Measurements from ENCODE around the gene SPX. TPM values are rescaled to one million over a fixed set of nuclear protein-coding genes. Genes with fewer than 3 reads are reported as not detected.

SPX gene
- total RNA-seq, 3 donors from 2014 or later (not counting 1 experiment from before 2014, with no cell fraction given): 1.2 to 1.4 TPM; not detected in 1

DNA sequence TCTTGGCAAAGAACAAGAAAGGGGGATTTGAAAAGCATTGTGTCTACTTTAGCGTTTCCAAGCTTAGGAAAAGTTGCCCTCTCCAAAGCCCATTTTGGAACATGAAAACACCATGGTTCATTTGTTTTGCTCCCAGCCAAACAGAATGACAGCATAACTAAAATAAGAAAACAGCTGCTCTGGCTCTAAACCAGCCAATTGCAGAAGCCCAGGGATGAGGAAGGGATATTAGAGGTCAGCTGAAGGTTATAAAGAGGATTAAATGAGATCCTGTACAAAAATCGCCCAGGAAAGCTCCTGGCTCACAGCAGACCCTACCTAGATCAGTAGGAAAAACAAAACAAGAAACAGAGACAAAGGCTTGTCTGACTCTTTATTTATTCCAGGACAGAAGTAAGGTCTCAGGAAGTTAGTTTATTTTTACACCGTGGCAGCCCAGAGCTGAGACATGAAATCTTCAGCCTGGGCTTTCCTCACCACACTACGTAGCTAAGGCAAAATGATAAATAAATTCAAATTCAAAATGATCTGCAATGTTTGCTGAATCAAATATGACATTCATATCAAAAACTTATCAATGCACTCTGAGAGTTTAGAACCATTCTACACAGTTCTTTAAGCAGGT is 25.9 kb downstream of the SPX start:
- Mint-ChIP-seq H3K27ac (no peak overlapping the region), H3K27me3 (ENCODE audit: low read depth in 2 of 2) (peaks cover 9 to 10% of the 10 kb centered on the region in 2 donors), H3K36me3 (no peaks in the 10 kb centered on the region), H3K9me3 (no peaks in the 10 kb centered on the region), H3K4me1 (no peaks in the 10 kb centered on the region), H3K4me3 (no peak overlapping the region)
- Histone ChIP-seq H3K27me3 (ENCODE audit: control insufficient read depth, insufficient read depth, low read length) (no peaks in the 10 kb centered on the region), H3K4me1 (ENCODE audit: control insufficient read depth, insufficient read depth, low read length) (no peaks in the 10 kb centered on the region), H3K9me3 (ENCODE audit: control insufficient read depth, insufficient read depth, low read length) (no peaks in the 10 kb centered on the region), H3K36me3 (ENCODE audit: control insufficient read depth, insufficient read depth, low read length) (no peaks in the 10 kb centered on the region), H3K4me3 (ENCODE audit: low read length) (no peak overlapping the region), H3K27ac (ENCODE audit: low read length) (no peak overlapping the region)
- WGBS (ENCODE audit: insufficient coverage): 60% methylated on average over 4 of the region's 4 CpGs
- intact Hi-C loops (cut with micrococcal nuclease): no loop called here
- TF ChIP-seq, protein P1, sequence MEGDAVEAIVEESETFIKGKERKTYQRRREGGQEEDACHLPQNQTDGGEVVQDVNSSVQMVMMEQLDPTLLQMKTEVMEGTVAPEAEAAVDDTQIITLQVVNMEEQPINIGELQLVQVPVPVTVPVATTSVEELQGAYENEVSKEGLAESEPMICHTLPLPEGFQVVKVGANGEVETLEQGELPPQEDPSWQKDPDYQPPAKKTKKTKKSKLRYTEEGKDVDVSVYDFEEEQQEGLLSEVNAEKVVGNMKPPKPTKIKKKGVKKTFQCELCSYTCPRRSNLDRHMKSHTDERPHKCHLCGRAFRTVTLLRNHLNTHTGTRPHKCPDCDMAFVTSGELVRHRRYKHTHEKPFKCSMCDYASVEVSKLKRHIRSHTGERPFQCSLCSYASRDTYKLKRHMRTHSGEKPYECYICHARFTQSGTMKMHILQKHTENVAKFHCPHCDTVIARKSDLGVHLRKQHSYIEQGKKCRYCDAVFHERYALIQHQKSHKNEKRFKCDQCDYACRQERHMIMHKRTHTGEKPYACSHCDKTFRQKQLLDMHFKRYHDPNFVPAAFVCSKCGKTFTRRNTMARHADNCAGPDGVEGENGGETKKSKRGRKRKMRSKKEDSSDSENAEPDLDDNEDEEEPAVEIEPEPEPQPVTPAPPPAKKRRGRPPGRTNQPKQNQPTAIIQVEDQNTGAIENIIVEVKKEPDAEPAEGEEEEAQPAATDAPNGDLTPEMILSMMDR (IDR thresholded peaks at IDR 0.05): no peak
- DNase-seq: no peak
- ATAC-seq: no peak

DNA sequence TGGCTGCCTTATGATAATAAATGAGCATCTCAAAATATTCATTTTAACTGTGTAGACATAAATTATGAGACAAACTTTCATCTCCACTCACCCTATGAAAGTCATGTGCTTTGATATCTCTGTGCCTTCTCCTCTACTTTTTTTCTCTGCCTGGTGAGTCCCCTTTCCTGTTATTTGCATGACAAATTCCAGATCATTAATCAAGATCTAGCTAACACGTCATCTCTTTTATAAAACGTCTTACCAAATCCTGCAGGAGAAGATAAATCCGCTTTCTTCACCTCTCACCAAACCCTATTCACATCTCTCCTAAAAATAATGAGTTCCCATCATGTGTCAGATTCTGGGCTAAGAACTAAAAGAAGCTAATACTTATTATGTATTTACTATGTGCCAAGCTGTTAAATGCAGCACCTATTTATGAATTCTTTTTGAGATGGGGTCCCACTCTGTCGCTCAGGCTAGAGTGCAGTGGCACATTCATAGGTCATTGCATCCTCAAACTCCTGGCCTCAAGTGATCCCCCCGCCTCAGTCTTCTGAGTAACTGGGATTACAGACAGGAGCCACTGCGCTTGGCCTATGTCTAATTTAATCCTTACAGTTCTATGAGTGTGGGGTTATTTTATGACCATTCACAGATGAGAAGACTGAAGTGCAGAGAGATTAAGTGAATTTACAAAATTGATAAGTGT is 26.7 kb downstream of the SPX start:
- no peak overlapping the region for H3K27ac ChIP-seq (ENCODE audit: low read length)
- Mint-ChIP-seq H3K9me3 (no peaks in the 10 kb centered on the region), H3K27ac (no peak overlapping the region), H3K36me3 (no peaks in the 10 kb centered on the region), H3K4me1 (no peaks in the 10 kb centered on the region), H3K4me3 (no peak overlapping the region), H3K27me3 (ENCODE audit: low read depth in 2 of 2) (peaks cover 3 to 4% of the 10 kb centered on the region in 2 donors)
- H3K9me3 ChIP-seq (ENCODE audit: control insufficient read depth, insufficient read depth, low read length): no peaks in the 10 kb centered on the region
- no peak for DNase-seq
- TF ChIP-seq, protein P1 (IDR thresholded peaks at IDR 0.05): no peak
- H3K36me3 ChIP-seq (ENCODE audit: control insufficient read depth, insufficient read depth, low read length): no peaks in the 10 kb centered on the region
- 65% methylated on average over 5 of the region's 6 CpGs for WGBS (ENCODE audit: insufficient coverage)
- H3K4me1 ChIP-seq (ENCODE audit: control insufficient read depth, insufficient read depth, low read length): no peaks in the 10 kb centered on the region
- ATAC-seq: no peak
- H3K4me3 ChIP-seq (ENCODE audit: low read length): no peak overlapping the region
- intact Hi-C loops (cut with micrococcal nuclease): no loop called here
- no peaks in the 10 kb centered on the region for H3K27me3 ChIP-seq (ENCODE audit: control insufficient read depth, insufficient read depth, low read length)

DNA sequence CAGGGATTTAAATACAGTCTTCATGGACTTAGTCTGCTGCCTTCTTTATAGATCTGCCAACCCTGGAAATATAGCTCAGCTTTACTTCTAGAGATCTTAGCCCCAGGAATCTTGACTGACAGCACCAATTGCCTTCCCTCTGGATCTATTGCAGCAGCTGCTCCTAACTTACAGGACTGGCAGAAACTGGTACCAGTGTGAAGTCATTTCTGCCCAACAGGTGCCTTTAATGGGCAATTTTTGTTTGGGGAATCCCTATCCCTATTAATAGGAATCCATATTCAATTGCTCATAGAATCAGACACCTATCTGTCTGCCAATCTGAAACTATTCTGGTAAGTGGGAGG is 27.2 kb downstream of the SPX start:
- no peak overlapping the region for H3K4me3 Mint-ChIP-seq
- DNase-seq: no peak
- intact Hi-C loops (cut with micrococcal nuclease): no loop called here
- no peak overlapping the region for H3K27ac Mint-ChIP-seq
- H3K9me3 ChIP-seq (ENCODE audit: control insufficient read depth, insufficient read depth, low read length): no peaks in the 10 kb centered on the region
- TF ChIP-seq, protein P1 (IDR thresholded peaks at IDR 0.05): no peak
- no peaks in the 10 kb centered on the region for H3K9me3 Mint-ChIP-seq
- no peaks in the 10 kb centered on the region for H3K4me1 ChIP-seq (ENCODE audit: control insufficient read depth, insufficient read depth, low read length)
- H3K4me1 Mint-ChIP-seq: no peaks in the 10 kb centered on the region
- no peak overlapping the region for H3K27ac ChIP-seq (ENCODE audit: low read length)
- no peak overlapping the region for H3K4me3 ChIP-seq (ENCODE audit: low read length)
- no peak for ATAC-seq
- no peaks in the 10 kb centered on the region for H3K36me3 ChIP-seq (ENCODE audit: control insufficient read depth, insufficient read depth, low read length)
- no peaks in the 10 kb centered on the region for H3K36me3 Mint-ChIP-seq
- no peaks in the 10 kb centered on the region for H3K27me3 ChIP-seq (ENCODE audit: control insufficient read depth, insufficient read depth, low read length)
- H3K27me3 Mint-ChIP-seq (ENCODE audit: low read depth in 2 of 2): peaks cover 0 to 5% of the 10 kb centered on the region in 2 donors
